ENCODE results near the gene DEXI.
"Not testable (repeated sequence)": the region's sequence is repeated elsewhere in the genome, so short reads cannot be mapped to it uniquely, and the experiment has no call there.

Gene DEXI

GRCh38 chr16:10929853-10930754 lies 12.2 kb downstream of the DEXI start:
- TF ChIP-seq CTCF (IDR thresholded peaks at IDR 0.05; ENCODE audit: low read depth, low read length), result no peak
- DNase-seq (ENCODE audit: low read depth in 2 of 2), result peak in 1 of 2 donors; percentile 62
- no peak overlapping the region for H3K4me3 ChIP-seq (replicated peaks in 1 of 2; ENCODE audit: low read depth in 2 of 2, low read length in 2 of 2)

GRCh38 chr16:10929097-10929496 lies 13.2 kb downstream of the DEXI start:
- not testable (repeated sequence) for H3K4me3 ChIP-seq (replicated peaks in 1 of 2; ENCODE audit: low read depth in 2 of 2, low read length in 2 of 2); DNase-seq (ENCODE audit: low read depth in 2 of 2)

- TF ChIP-seq CTCF (IDR thresholded peaks at IDR 0.05; ENCODE audit: low read depth, low read length), result no peak
- no peak for DNase-seq (ENCODE audit: low read depth in 2 of 2)
- no peak overlapping the region for H3K4me3 ChIP-seq (replicated peaks in 1 of 2; ENCODE audit: low read depth in 2 of 2, low read length in 2 of 2)
Measured at GRCh38 chr16:10927497-10928112, 14.7 kb downstream of the DEXI start.

- no peak for TF ChIP-seq CTCF (IDR thresholded peaks at IDR 0.05; ENCODE audit: low read depth, low read length)
Measured at GRCh38 chr16:10926867-10927266, 15.4 kb downstream of the DEXI start.

GRCh38 chr16:10926094-10926493 lies 16.2 kb downstream of the DEXI start:
- no peak for TF ChIP-seq CTCF (IDR thresholded peaks at IDR 0.05; ENCODE audit: low read depth, low read length)
- no peak overlapping the region for H3K4me3 ChIP-seq (replicated peaks in 1 of 2; ENCODE audit: low read depth in 2 of 2, low read length in 2 of 2)
- no peak for DNase-seq (ENCODE audit: low read depth in 2 of 2)

More at GRCh38 chr16:10926867-10927266, 15.4 kb downstream of the DEXI start:
- DNase-seq (ENCODE audit: low read depth in 2 of 2), result no peak
- no peak overlapping the region for H3K4me3 ChIP-seq (replicated peaks in 1 of 2; ENCODE audit: low read depth in 2 of 2, low read length in 2 of 2)

GRCh38 chr16:10925285-10925684 lies 17.0 kb downstream of the DEXI start:
- H3K4me3 ChIP-seq (replicated peaks in 1 of 2; ENCODE audit: low read depth in 2 of 2, low read length in 2 of 2); DNase-seq (ENCODE audit: low read depth in 2 of 2): not testable (repeated sequence)

- TF ChIP-seq CTCF (IDR thresholded peaks at IDR 0.05; ENCODE audit: low read depth, low read length), result no peak
- no peak for DNase-seq (ENCODE audit: low read depth in 2 of 2)
- no peak overlapping the region for H3K4me3 ChIP-seq (replicated peaks in 1 of 2; ENCODE audit: low read depth in 2 of 2, low read length in 2 of 2)
Measured at GRCh38 chr16:10923650-10924214, 18.5 kb downstream of the DEXI start.

Data from cardiac fibroblast (primary cell).